ENCODE results near the gene TRDMT1. TPM values are rescaled to one million over a fixed set of nuclear protein-coding genes. Genes with fewer than 3 reads are reported as not detected.

Gene TRDMT1
- total and polyA plus RNA-seq, 12 donors: 2.0 to 6.3 (median 3.7) TPM

DNA sequence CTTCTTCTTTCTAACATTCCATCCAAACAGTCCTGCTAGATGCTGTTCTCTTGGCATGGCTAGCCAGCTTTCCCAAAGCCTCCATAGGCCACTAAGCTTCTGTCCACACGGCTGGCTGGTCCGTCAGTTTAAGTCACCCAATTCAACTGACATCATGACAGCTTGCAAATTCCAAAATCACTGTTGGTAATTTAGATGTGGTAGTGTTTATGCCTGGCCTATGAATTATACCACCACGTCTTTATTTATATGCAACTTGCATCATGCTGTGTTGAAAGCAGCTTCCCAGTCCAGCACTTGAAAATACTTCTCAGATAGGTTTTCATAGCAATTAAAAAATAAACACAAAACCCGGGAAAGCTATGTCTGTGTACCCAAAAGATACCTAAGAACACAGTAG is 24.3 kb upstream of the TRDMT1 start:
- H3K4me1 ChIP-seq: peaks cover 0 to 34% (median 13%) of the 10 kb centered on the region in 9 donors
- no peaks in the 10 kb centered on the region for H3K9me3 ChIP-seq
- no peak for TF ChIP-seq CTCF (IDR thresholded peaks at IDR 0.05)
- H3K27me3 ChIP-seq: peaks cover 0 to 14% (median 0%) of the 10 kb centered on the region in 7 donors
- peaks cover 0 to 11% (median 0%) of the 10 kb centered on the region in 9 donors for H3K36me3 ChIP-seq
- ATAC-seq (no peak), DNase-seq (no peak)
- intact Hi-C loops (cut with DNase I): loop anchor here in 4 of 10 donors (5.0 to 10.0 kb wide), 3 partner anchors 219 to 231 kb away; no protein-coding TSS in a partner anchor
- H3K27ac ChIP-seq: no peak overlapping the region
- no peak overlapping the region for H3K4me3 ChIP-seq
- WGBS, 2 donors: 87 to 91% methylated on average over 4 of the region's 4 CpGs

- 70 to 73% methylated on average over 4 of the region's 4 CpGs for WGBS, 2 donors
- no peak for TF ChIP-seq CTCF (IDR thresholded peaks at IDR 0.05)
- Histone ChIP-seq H3K27me3 (no peaks in the 10 kb centered on the region), H3K27ac (peak overlapping the region in 1 of 10 donors; percentile 5), H3K4me1 (peaks cover 0 to 30% (median 8%) of the 10 kb centered on the region in 9 donors), H3K4me3 (no peak overlapping the region), H3K9me3 (no peaks in the 10 kb centered on the region), H3K36me3 (no peaks in the 10 kb centered on the region)
- ATAC-seq (peak in 1 of 8 donors; percentile 27), DNase-seq (no peak)
- intact Hi-C loops (cut with DNase I): loop anchor here in 2 of 10 donors (10.0 kb wide), 2 partner anchors 218 to 228 kb away; no protein-coding TSS in a partner anchor
Measured at GRCh38 chr10:17222329-17222728, 20.9 kb upstream of the TRDMT1 start.

DNA sequence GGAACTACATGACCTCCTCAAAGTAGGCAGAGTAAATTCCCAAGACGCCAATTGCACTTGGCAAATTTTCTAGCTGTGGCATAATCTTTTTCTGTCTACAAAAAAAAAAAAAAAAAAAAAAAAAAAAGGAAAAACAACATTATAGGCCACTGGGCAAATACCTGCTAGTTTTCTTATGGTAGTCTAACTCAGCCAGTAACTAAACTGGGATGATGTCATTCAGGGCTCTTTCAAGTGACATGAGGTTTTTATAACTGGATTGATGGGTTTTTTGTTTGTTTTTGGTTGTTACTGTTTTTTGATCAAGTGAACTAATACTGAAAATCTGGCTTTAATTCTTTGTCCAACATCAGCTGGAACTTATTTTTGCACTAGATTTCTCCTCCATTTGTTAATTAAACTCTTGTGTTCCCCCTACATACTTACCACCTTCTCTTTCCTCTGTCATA is 19.2 kb upstream of the TRDMT1 start:
- H3K4me3 ChIP-seq: no peak overlapping the region
- H3K9me3 ChIP-seq: no peaks in the 10 kb centered on the region
- peaks cover 0 to 32% (median 4%) of the 10 kb centered on the region in 9 donors for H3K4me1 ChIP-seq
- intact Hi-C loops (cut with DNase I): loop anchor here in 2 of 10 donors (10.0 kb wide), 2 partner anchors 216 to 226 kb away; no protein-coding TSS in a partner anchor
- 91% methylated on average over 1 of the region's 1 CpG for WGBS, 2 donors
- no peaks in the 10 kb centered on the region for H3K27me3 ChIP-seq
- DNase-seq (no peak), ATAC-seq (no peak)
- H3K36me3 ChIP-seq: no peaks in the 10 kb centered on the region
- no peak for TF ChIP-seq CTCF (IDR thresholded peaks at IDR 0.05)
- no peak overlapping the region for H3K27ac ChIP-seq

DNA sequence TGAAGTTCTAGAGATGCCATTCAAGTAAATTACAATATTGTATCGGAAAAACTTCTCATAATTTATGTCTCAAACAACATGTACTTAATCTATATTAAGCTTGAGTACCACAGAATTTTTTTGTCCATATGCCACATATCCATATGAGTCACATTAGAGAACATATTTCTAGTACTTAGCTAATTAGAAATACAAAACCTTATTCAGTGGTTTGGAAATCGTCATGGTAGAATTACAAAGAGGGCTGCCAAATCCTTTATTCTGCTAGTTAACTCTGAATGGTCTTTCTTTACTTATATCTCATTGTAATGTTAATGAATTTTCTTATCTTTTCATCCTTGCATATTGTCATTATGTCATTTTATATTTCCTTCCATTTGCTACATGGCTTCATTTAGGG is 17.6 kb upstream of the TRDMT1 start:
- Histone ChIP-seq H3K4me3 (no peak overlapping the region), H3K27me3 (no peaks in the 10 kb centered on the region), H3K36me3 (no peaks in the 10 kb centered on the region), H3K9me3 (no peaks in the 10 kb centered on the region), H3K27ac (no peak overlapping the region), H3K4me1 (peaks cover 0 to 49% (median 4%) of the 10 kb centered on the region in 9 donors)
- intact Hi-C loops (cut with DNase I): no loop called here
- ATAC-seq (no peak), DNase-seq (no peak)
- WGBS, 2 donors: 91 to 92% methylated on average over 2 of the region's 2 CpGs
- TF ChIP-seq CTCF (IDR thresholded peaks at IDR 0.05): no peak

Measured in heart right ventricle (tissue), 16 donors.